GM21717 (cell line): ENCODE results near the gene BIRC3.
"Not testable (repeated sequence)": the region's sequence is repeated elsewhere in the genome, so short reads cannot be mapped to it uniquely, and the experiment has no call there.

Experiments used
- ATAC-seq: cut with Tn5 transposase; IDR thresholded peaks from one replicate; pipeline ENCODE4 v1.9.1; 2021; ENCODE audit warnings: mild to moderate bottlenecking, moderate library complexity; ENCODE audit not compliant: unreplicated experiment

BIRC3 gene

GRCh38 chr11:102293873-102294601 is 23.2 kb upstream of the BIRC3 start:
- peak; percentile 96 for ATAC-seq

- no peak for ATAC-seq
Measured at GRCh38 chr11:102295045-102295444, 22.2 kb upstream of the BIRC3 start.

- not testable (repeated sequence) for ATAC-seq
Measured at GRCh38 chr11:102296757-102297156, 20.5 kb upstream of the BIRC3 start.

GRCh38 chr11:102300837-102301236 is 16.4 kb upstream of the BIRC3 start:
- not testable (repeated sequence) for ATAC-seq

GRCh38 chr11:102302241-102302640 is 15.0 kb upstream of the BIRC3 start:
- no peak for ATAC-seq

- no peak for ATAC-seq
Measured at GRCh38 chr11:102304686-102305085, 12.6 kb upstream of the BIRC3 start.

GRCh38 chr11:102305352-102306047 is 11.8 kb upstream of the BIRC3 start:
- ATAC-seq, result no peak

GRCh38 chr11:102306048-102306597 is 11.2 kb upstream of the BIRC3 start:
- ATAC-seq, result no peak

GRCh38 chr11:102306817-102307726 is 10.2 kb upstream of the BIRC3 start:
- no peak for ATAC-seq

GRCh38 chr11:102307727-102308038 is 9.6 kb upstream of the BIRC3 start:
- ATAC-seq, result no peak

- no peak for ATAC-seq
Measured at GRCh38 chr11:102309621-102310541, 7.4 kb upstream of the BIRC3 start.

- ATAC-seq, result no peak
Measured at GRCh38 chr11:102312667-102313066, 4.6 kb upstream of the BIRC3 start.

- no peak for ATAC-seq
Measured at GRCh38 chr11:102313238-102313940, 3.9 kb upstream of the BIRC3 start.

GRCh38 chr11:102314784-102315183 is 2.5 kb upstream of the BIRC3 start:
- no peak for ATAC-seq

- ATAC-seq, result no peak
Measured at GRCh38 chr11:102316346-102316904, 859 bp upstream of the BIRC3 start.

GRCh38 chr11:102317768-102318103 is 452 bp downstream of the BIRC3 start:
- no peak for ATAC-seq

GRCh38 chr11:102318469-102318868 is 1.2 kb downstream of the BIRC3 start:
- ATAC-seq, result no peak

- no peak for ATAC-seq
Measured at GRCh38 chr11:102319544-102319943, 2.3 kb downstream of the BIRC3 start.

GRCh38 chr11:102320188-102320587 is 2.9 kb downstream of the BIRC3 start:
- ATAC-seq, result no peak
